Neural progenitor cell (in vitro differentiated cells): ENCODE data around the gene ASIC2.

Experiments
- EZH2 ChIP-seq: fragments of 200-600 bp; sonication (generic); IDR thresholded peaks from 2 replicates; pipeline ENCODE4 v1.6.1; 2017; ENCODE audit warnings: antibody characterized with exemption, mild to moderate bottlenecking, moderate library complexity
- TF ChIP-seq, protein P1 (sequence below): fragments of 200-600 bp; sonication (generic); IDR thresholded peaks from 2 replicates; pipeline ENCODE4 v1.5.1; 2017; ENCODE audit warnings: antibody characterized with exemption, mild to moderate bottlenecking

DNA sequence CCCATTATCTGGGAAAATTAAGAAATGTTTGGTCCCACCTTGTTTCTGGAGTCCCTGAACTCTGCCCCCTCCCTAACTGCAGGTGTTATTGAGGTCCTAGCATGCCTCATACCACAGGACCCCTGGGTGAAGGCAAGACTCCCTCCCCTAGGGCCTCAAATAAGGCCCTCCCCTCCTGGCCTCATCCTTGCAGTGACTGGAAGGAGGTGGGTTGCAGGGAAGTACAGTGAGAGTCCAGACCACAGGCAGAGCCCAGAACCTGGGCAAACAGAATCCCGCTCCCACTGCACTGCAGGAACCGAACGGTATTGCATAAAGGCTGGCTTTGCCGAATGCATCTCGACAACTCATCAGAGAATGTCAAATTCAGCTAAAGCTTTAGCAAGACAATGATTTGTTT, 126.6 kb downstream of the ASIC2 start:
- TF ChIP-seq, protein P1, sequence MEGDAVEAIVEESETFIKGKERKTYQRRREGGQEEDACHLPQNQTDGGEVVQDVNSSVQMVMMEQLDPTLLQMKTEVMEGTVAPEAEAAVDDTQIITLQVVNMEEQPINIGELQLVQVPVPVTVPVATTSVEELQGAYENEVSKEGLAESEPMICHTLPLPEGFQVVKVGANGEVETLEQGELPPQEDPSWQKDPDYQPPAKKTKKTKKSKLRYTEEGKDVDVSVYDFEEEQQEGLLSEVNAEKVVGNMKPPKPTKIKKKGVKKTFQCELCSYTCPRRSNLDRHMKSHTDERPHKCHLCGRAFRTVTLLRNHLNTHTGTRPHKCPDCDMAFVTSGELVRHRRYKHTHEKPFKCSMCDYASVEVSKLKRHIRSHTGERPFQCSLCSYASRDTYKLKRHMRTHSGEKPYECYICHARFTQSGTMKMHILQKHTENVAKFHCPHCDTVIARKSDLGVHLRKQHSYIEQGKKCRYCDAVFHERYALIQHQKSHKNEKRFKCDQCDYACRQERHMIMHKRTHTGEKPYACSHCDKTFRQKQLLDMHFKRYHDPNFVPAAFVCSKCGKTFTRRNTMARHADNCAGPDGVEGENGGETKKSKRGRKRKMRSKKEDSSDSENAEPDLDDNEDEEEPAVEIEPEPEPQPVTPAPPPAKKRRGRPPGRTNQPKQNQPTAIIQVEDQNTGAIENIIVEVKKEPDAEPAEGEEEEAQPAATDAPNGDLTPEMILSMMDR, result no peak
- no peak for TF ChIP-seq EZH2
